Prostate gland (tissue), 2 donors: ENCODE results near the gene ALDH1L1.

Experiments used
- POLR2A ChIP-seq: fragments of 450-650 bp; IDR thresholded peaks from one replicate; pipeline ENCODE4 v1.6.1; 2016; ENCODE audit warnings: antibody characterized with exemption, mild to moderate bottlenecking
- TF ChIP-seq, protein P1 (sequence below), 4 experiments: fragments of 200-600 bp in 2 of 4; fragments of 450-650 bp in 2 of 4; sonication (generic) in 2 of 4; IDR thresholded peaks; 1 replicate in 3 of 4; 2 replicates in 1 of 4; pipeline ENCODE4 v1.5.1; 2016 to 2019; ENCODE audit warnings: antibody characterized with exemption in 4 of 4, mild to moderate bottlenecking in 2 of 4, moderate library complexity in 2 of 4

DNA sequence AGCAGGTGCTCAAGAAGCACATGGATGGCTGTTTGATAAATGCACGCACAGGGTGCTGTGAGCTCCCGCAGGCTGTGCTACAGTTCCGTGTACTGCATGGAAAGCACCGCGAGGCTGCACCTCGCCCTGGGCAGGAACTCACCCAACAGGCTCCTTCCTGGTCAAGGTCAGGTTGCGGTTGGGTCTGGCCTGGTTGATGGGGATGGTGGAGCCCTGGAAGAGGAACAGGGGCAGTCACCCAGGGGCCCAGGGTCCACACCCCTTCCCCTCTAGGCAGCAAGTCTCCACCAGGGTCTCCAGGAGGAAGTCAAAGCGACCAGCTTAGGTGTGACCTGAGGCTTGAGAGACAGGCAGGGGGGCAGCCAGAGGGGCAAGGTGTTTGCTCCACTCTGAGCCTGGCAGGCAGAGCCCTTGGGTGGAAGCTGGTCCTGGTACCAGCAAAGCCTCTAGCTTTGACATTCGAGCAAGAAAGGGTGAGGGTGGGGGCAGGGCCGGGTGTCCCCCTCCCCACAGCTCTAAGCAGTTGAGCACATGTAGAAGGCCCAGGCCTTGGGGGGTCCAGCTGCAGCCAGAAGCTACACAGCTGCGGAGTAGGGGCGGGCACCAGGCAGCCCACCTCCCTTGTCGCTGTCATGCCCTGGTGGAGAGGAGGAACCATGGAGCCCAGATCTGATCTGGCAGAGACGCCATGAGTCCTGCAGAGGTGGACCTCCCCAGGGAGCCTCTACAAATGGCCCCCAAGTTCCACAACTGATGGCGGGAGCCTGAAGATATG is 50.1 kb downstream of the ALDH1L1 start:
- TF ChIP-seq, protein P1, sequence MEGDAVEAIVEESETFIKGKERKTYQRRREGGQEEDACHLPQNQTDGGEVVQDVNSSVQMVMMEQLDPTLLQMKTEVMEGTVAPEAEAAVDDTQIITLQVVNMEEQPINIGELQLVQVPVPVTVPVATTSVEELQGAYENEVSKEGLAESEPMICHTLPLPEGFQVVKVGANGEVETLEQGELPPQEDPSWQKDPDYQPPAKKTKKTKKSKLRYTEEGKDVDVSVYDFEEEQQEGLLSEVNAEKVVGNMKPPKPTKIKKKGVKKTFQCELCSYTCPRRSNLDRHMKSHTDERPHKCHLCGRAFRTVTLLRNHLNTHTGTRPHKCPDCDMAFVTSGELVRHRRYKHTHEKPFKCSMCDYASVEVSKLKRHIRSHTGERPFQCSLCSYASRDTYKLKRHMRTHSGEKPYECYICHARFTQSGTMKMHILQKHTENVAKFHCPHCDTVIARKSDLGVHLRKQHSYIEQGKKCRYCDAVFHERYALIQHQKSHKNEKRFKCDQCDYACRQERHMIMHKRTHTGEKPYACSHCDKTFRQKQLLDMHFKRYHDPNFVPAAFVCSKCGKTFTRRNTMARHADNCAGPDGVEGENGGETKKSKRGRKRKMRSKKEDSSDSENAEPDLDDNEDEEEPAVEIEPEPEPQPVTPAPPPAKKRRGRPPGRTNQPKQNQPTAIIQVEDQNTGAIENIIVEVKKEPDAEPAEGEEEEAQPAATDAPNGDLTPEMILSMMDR (IDR thresholded peaks at IDR 0.05) = no peak
- TF ChIP-seq POLR2A = no peak
